HL-60 (cell line): Measurements from ENCODE around the gene KIF11.

Experiments used
- GABPA ChIP-seq: IDR thresholded peaks from 2 replicates; pipeline ENCODE4 v1.6.1; 2012; ENCODE audit warnings: low read depth
- POLR2AphosphoS5 ChIP-seq: IDR thresholded peaks from 2 replicates; pipeline ENCODE4 v1.6.1; 2012; ENCODE audit warnings: low read depth
- TF ChIP-seq, protein P1 (sequence below): IDR thresholded peaks from one replicate; pipeline ENCODE4 v1.5.1; 2011; ENCODE audit warnings: low read length, control low read depth, inconsistent platforms; ENCODE audit not compliant: insufficient read depth
- TF ChIP-seq, protein P2 (sequence below): IDR thresholded peaks from 2 replicates; pipeline ENCODE4 v1.6.1; 2012; ENCODE audit warnings: low read depth; ENCODE audit not compliant: insufficient replicate concordance

GRCh38 chr10:92592761-92593618 is at the start of gene KIF11:
- TF ChIP-seq, protein P1, sequence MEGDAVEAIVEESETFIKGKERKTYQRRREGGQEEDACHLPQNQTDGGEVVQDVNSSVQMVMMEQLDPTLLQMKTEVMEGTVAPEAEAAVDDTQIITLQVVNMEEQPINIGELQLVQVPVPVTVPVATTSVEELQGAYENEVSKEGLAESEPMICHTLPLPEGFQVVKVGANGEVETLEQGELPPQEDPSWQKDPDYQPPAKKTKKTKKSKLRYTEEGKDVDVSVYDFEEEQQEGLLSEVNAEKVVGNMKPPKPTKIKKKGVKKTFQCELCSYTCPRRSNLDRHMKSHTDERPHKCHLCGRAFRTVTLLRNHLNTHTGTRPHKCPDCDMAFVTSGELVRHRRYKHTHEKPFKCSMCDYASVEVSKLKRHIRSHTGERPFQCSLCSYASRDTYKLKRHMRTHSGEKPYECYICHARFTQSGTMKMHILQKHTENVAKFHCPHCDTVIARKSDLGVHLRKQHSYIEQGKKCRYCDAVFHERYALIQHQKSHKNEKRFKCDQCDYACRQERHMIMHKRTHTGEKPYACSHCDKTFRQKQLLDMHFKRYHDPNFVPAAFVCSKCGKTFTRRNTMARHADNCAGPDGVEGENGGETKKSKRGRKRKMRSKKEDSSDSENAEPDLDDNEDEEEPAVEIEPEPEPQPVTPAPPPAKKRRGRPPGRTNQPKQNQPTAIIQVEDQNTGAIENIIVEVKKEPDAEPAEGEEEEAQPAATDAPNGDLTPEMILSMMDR = no peak
- TF ChIP-seq POLR2AphosphoS5 = peak; percentile 97
- TF ChIP-seq, protein P2, sequence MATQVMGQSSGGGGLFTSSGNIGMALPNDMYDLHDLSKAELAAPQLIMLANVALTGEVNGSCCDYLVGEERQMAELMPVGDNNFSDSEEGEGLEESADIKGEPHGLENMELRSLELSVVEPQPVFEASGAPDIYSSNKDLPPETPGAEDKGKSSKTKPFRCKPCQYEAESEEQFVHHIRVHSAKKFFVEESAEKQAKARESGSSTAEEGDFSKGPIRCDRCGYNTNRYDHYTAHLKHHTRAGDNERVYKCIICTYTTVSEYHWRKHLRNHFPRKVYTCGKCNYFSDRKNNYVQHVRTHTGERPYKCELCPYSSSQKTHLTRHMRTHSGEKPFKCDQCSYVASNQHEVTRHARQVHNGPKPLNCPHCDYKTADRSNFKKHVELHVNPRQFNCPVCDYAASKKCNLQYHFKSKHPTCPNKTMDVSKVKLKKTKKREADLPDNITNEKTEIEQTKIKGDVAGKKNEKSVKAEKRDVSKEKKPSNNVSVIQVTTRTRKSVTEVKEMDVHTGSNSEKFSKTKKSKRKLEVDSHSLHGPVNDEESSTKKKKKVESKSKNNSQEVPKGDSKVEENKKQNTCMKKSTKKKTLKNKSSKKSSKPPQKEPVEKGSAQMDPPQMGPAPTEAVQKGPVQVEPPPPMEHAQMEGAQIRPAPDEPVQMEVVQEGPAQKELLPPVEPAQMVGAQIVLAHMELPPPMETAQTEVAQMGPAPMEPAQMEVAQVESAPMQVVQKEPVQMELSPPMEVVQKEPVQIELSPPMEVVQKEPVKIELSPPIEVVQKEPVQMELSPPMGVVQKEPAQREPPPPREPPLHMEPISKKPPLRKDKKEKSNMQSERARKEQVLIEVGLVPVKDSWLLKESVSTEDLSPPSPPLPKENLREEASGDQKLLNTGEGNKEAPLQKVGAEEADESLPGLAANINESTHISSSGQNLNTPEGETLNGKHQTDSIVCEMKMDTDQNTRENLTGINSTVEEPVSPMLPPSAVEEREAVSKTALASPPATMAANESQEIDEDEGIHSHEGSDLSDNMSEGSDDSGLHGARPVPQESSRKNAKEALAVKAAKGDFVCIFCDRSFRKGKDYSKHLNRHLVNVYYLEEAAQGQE = peak; percentile 58
- no peak for TF ChIP-seq GABPA
